GM19240 (cell line): ENCODE results near the gene CCDC174.

Experiments used
- DNase-seq: peaks from one replicate; pipeline ENCODE4 v3.0.0; 2011; ENCODE audit warnings: low spot score; ENCODE audit not compliant: insufficient read length

Gene CCDC174

GRCh38 chr3:14700891-14701290 is 49.3 kb downstream of the CCDC174 start:
- DNase-seq, result no peak

GRCh38 chr3:14701676-14702075 is 50.1 kb downstream of the CCDC174 start:
- no peak for DNase-seq

- DNase-seq, result no peak
Observed at GRCh38 chr3:14703128-14703750, 51.7 kb downstream of the CCDC174 start.

- no peak for DNase-seq
Observed at GRCh38 chr3:14703791-14704190, 52.2 kb downstream of the CCDC174 start.

GRCh38 chr3:14706096-14706495 is 54.5 kb downstream of the CCDC174 start:
- DNase-seq, result no peak

GRCh38 chr3:14716591-14716990 is 65.0 kb downstream of the CCDC174 start:
- DNase-seq, result no peak

GRCh38 chr3:14717307-14717706 is 65.7 kb downstream of the CCDC174 start:
- no peak for DNase-seq

GRCh38 chr3:14718539-14718938 is 67.0 kb downstream of the CCDC174 start:
- DNase-seq, result no peak

- DNase-seq, result no peak
Observed at GRCh38 chr3:14719006-14719405, 67.4 kb downstream of the CCDC174 start.

- no peak for DNase-seq
Observed at GRCh38 chr3:14721126-14721864, 69.7 kb downstream of the CCDC174 start.
